Adrenal gland (tissue), 12 donors: ENCODE data around the gene ABT1. TPM values are rescaled to one million over a fixed set of nuclear protein-coding genes. Genes with fewer than 3 reads are reported as not detected.

Experiments used
- DNase-seq, 7 donors: peaks; one replicate each; pipeline ENCODE4 v3.0.0-alpha.2; 2019 to 2020
- H3K27ac ChIP-seq, 5 donors: fragments of 200-600 bp; sonication (generic) in 4 of 5; 1 replicate in 3 of 5; 2 replicates in 2 of 5; pipeline versions ENCODE4 v1.5.1 to v1.8.0; 2016 to 2020; ENCODE audit warnings: mild to moderate bottlenecking in 1 of 5
- H3K27me3 ChIP-seq: fragments of 200-600 bp; 2 replicates; pipeline ENCODE4 v1.8.0; 2021
- H3K36me3 ChIP-seq, 2 donors: fragments of 200-600 bp; replicated peaks in 1 of 2; 1 replicate in 1 of 2; 2 replicates in 1 of 2; pipeline versions ENCODE4 v1.5.1 to v1.8.0; 2018 to 2022
- H3K4me1 ChIP-seq, 2 donors: fragments of 200-600 bp; replicated peaks in 1 of 2; 1 replicate in 1 of 2; 2 replicates in 1 of 2; pipeline versions ENCODE4 v1.5.1 to v1.8.0; 2018 to 2021
- H3K4me3 ChIP-seq, 4 donors: fragments of 200-600 bp; sonication (generic) in 3 of 4; one replicate each; pipeline ENCODE4 v1.5.1; 2016 to 2018
- H3K9me3 ChIP-seq, 3 donors: fragments of 200-600 bp; sonication (generic) in 1 of 3; replicated peaks in 1 of 3; 1 replicate in 2 of 3; 2 replicates in 1 of 3; pipeline versions ENCODE4 v1.5.1 to v1.8.0; 2016 to 2021
- POLR2A ChIP-seq, 2 donors: fragments of 450-650 bp; IDR thresholded peaks; one replicate each; pipeline ENCODE4 v1.6.1; 2017; ENCODE audit warnings: antibody characterized with exemption in 2 of 2, mild to moderate bottlenecking in 2 of 2, moderate library complexity in 1 of 2
- WGBS, 4 donors: extraction: QIAGEN DNeasy Blood & Tissue Kit in 2 of 4; methylation state at CpG; one replicate each; pipeline versions ENCODE4 v1.1.5 to v1.1.7; 2013 to 2017; 5-methylcytosine and 5-hydroxymethylcytosine counted together
- intact Hi-C, 2 donors: fragments of 100-400 bp; cut with DNase I; formaldehyde crosslinking; loops; one replicate each; pipeline versions ENCODE4 v1.14.1 to v1.15.0; 2022 to 2023
- polyA plus RNA-seq, 3 donors: library from polyadenylated mRNA; stranded (reverse); fragments of 200-250 nt in 2 of 3; fragments of 350-450 nt in 1 of 3; fragmentation: Illumina TruSeq in 1 of 3; extraction: RNeasy Lipid Tissue Mini Kit (QIAGEN cat#74804) in 1 of 3; gene quantifications; one replicate each; pipeline ENCODE4 v1.2.3, GENCODE V29; 2013 to 2014
- total RNA-seq, 9 donors: library from RNA; depleted of rRNA in 4 of 9; stranded (reverse); fragments of >200 nt in 4 of 9; fragments of 120-200 nt in 1 of 9; fragmentation: NEBNext Ultra II Directional in 1 of 9; extraction: Animal tissue kit (Norgen Biotek cat#: 25700) in 1 of 9; gene quantifications; one replicate each; pipeline versions ENCODE4 v1.1.0 to v1.2.4, GENCODE V29; 2013 to 2023
- TF ChIP-seq, protein P1 (sequence below), 6 experiments: fragments of 450-650 bp in 4 of 6; fragments of 200-600 bp in 2 of 6; sonication (generic) in 1 of 6; IDR thresholded peaks; 1 replicate in 5 of 6; 2 replicates in 1 of 6; pipeline versions ENCODE4 v1.5.1 to v1.8.0; 2016 to 2021; ENCODE audit warnings: antibody characterized with exemption in 6 of 6, mild to moderate bottlenecking in 2 of 6, moderate library complexity in 1 of 6
- donor health status: healthy with polysubstance abuse.
- donor health status: Bipolar disorder and iron deficiency.
- donor health status: DM: yes; HTN: yes; CAD: no.
- donor health status: DM: no; HTN: no; CAD: no.
- donor health status: DM: no; HTN: no; CAD: no.
- donor health status: DM: yes; HTN: yes; CAD: no.

Gene ABT1
- total and polyA plus RNA-seq, 12 donors: 7.3 to 21.6 (median 12.1) TPM

DNA sequence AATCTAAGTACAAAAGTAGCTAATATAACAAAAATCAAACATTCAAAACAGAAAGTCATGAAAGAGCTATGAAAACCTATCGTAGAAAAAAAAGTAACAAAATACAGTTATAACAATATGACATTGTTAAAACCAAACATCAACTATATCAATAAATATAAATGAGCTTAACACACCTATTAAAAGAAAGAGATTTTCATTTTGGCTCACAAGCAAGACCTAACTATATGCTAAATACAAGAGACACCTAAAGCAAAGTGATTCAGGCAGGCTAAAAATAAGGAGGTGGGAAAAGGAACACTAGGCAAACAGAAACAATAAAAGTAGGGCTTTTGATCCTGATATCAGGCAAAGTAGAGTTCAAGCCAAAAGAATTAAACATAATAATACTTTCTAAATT, 49.3 kb downstream of the ABT1 start:
- H3K4me1 ChIP-seq: no peaks in the 10 kb centered on the region
- H3K27me3 ChIP-seq: no peaks in the 10 kb centered on the region
- peaks cover 0 to 23% of the 10 kb centered on the region in 2 donors for H3K36me3 ChIP-seq
- H3K4me3 ChIP-seq: no peak overlapping the region
- H3K9me3 ChIP-seq: peaks cover 0 to 12% (median 0%) of the 10 kb centered on the region in 3 donors
- TF ChIP-seq, protein P1, sequence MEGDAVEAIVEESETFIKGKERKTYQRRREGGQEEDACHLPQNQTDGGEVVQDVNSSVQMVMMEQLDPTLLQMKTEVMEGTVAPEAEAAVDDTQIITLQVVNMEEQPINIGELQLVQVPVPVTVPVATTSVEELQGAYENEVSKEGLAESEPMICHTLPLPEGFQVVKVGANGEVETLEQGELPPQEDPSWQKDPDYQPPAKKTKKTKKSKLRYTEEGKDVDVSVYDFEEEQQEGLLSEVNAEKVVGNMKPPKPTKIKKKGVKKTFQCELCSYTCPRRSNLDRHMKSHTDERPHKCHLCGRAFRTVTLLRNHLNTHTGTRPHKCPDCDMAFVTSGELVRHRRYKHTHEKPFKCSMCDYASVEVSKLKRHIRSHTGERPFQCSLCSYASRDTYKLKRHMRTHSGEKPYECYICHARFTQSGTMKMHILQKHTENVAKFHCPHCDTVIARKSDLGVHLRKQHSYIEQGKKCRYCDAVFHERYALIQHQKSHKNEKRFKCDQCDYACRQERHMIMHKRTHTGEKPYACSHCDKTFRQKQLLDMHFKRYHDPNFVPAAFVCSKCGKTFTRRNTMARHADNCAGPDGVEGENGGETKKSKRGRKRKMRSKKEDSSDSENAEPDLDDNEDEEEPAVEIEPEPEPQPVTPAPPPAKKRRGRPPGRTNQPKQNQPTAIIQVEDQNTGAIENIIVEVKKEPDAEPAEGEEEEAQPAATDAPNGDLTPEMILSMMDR (IDR thresholded peaks at IDR 0.05): no peak
- no peak for TF ChIP-seq POLR2A (IDR thresholded peaks at IDR 0.05)
- DNase-seq: no peak
- intact Hi-C loops: no loop called here
- no peak overlapping the region for H3K27ac ChIP-seq
- WGBS, 4 donors: 95 to 100% (median 98%) methylated on average over 1 of the region's 1 CpG

Other genes starting within 250 kb of the ABT1 start
- gene BTN3A2, start 231.8 kb upstream of the ABT1 start, total RNA-seq: 10 to 100 TPM; 31.4 to 95.3 (median 59.6) TPM
- 10 to 100 TPM; 30.4 to 33.7 (median 31.4) TPM for gene BTN3A2, start 231.8 kb upstream of the ABT1 start, polyA plus RNA-seq
- 10 to 100 TPM; 12.8 to 37.8 (median 20.4) TPM for gene BTN2A2, start 213.8 kb upstream of the ABT1 start, total RNA-seq
- 10 to 100 TPM in 2 of 3 donors, 1 to 10 TPM in 1; 9.6 to 24.5 (median 11.1) TPM for gene BTN2A2, start 213.8 kb upstream of the ABT1 start, polyA plus RNA-seq
- gene BTN3A1, start 194.7 kb upstream of the ABT1 start, total RNA-seq: 10 to 100 TPM; 26.3 to 56.7 (median 39.0) TPM
- gene BTN3A1, start 194.7 kb upstream of the ABT1 start, polyA plus RNA-seq: 10 to 100 TPM; 17.5 to 38.3 (median 21.9) TPM
- gene BTN3A3, start 156.4 kb upstream of the ABT1 start, total RNA-seq: 10 to 100 TPM; 23.8 to 52.9 (median 34.5) TPM
- gene BTN3A3, start 156.4 kb upstream of the ABT1 start, polyA plus RNA-seq: 10 to 100 TPM; 11.5 to 32.7 (median 15.9) TPM
- gene BTN2A1, start 139.0 kb upstream of the ABT1 start, total RNA-seq: 10 to 100 TPM; 11.4 to 52.0 (median 22.8) TPM
- 10 to 100 TPM; 18.4 to 38.5 (median 19.0) TPM for gene BTN2A1, start 139.0 kb upstream of the ABT1 start, polyA plus RNA-seq
- under 1 TPM in 1 of 9 donors, not detected in 8; 0.28 TPM for gene BTN1A1, start 96.7 kb upstream of the ABT1 start, total RNA-seq
- gene BTN1A1, start 96.7 kb upstream of the ABT1 start, polyA plus RNA-seq: not detected
- 10 to 100 TPM; 29.6 to 68.9 (median 48.6) TPM for gene HMGN4, start 58.6 kb upstream of the ABT1 start, total RNA-seq
- gene HMGN4, start 58.6 kb upstream of the ABT1 start, polyA plus RNA-seq: 10 to 100 TPM; 13.9 to 49.1 (median 21.6) TPM
- 10 to 100 TPM; 10.6 to 37.5 (median 25.4) TPM for gene ZNF322, start 62.8 kb downstream of the ABT1 start, total RNA-seq
- 10 to 100 TPM in 1 of 3 donors, 1 to 10 TPM in 2; 5.3 to 22.5 (median 8.6) TPM for gene ZNF322, start 62.8 kb downstream of the ABT1 start, polyA plus RNA-seq